HG02885 (cell line): ENCODE results near the gene TPPP3.
"Not testable (repeated sequence)": the region's sequence is repeated elsewhere in the genome, so short reads cannot be mapped to it uniquely, and the experiment has no call there.

ENCODE experiments used
- ATAC-seq: cut with Tn5 transposase; IDR thresholded peaks from one replicate; pipeline ENCODE4 v1.9.1; 2021; ENCODE audit warnings: mild to moderate bottlenecking; ENCODE audit not compliant: unreplicated experiment, poor library complexity

Gene TPPP3

DNA sequence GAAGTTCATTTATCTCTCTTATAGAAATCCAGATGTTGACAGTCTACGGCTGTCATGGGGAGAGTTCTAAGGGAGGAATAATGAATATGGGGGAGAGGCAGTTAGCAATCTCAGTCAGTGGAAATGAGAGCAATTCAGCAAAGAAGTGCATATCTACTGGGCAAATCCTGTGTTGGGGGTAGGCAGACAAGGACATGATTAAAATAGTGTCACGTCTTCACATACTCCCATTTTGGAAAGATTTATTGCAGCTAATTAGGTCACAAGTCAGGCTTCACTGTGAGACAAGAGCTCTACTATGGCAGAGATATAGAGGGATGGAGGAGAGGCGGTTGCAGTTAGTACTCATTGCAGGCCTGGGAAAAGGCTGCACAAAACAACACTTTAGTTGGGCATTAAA, 36.9 kb downstream of the TPPP3 start:
- no peak for ATAC-seq

GRCh38 chr16:67352463-67352862, 40.8 kb downstream of the TPPP3 start:
- not testable (repeated sequence) for ATAC-seq

- ATAC-seq, result no peak
Observed at GRCh38 chr16:67350324-67350723, 43.0 kb downstream of the TPPP3 start.

DNA sequence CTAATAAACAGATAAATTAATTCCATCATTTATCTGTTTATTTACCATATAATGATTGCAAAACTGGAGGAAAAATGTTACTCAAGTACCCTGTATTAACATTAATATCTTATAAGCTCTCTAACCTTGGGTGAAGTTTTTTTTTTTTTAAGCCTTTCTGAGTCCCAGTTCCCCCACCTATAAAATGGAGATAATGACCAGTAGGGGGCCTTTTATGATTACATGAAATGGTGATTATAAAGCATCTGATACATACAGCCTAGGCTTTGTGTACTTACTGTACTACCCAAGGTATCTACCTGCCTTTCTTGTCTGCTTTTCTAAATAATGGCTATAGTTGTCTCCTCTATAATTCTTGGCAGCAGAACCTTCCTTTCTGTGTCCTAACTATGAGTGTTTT, 44.1 kb downstream of the TPPP3 start:
- ATAC-seq, result no peak

DNA sequence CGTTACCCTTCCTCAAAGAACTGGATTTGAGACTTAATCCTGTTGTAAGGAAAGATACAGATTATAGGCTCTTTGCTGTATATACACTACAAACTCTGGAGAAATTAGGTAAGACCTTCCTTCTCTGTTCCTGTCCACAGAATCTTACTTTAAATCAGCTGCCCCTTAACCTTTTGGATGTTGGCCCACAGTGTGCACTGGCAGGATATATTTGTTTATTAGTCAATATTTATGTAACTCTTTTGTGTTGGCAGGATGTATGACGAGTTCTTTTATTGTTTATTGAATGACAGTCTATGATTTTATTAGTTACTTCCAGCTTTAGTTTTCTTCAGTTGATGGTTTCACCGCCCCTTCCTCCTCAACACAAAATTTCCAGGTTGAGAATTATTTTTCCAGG, 47.0 kb downstream of the TPPP3 start:
- ATAC-seq, result no peak

- ATAC-seq, result no peak
Observed at GRCh38 chr16:67345401-67345800, 47.9 kb downstream of the TPPP3 start.

DNA sequence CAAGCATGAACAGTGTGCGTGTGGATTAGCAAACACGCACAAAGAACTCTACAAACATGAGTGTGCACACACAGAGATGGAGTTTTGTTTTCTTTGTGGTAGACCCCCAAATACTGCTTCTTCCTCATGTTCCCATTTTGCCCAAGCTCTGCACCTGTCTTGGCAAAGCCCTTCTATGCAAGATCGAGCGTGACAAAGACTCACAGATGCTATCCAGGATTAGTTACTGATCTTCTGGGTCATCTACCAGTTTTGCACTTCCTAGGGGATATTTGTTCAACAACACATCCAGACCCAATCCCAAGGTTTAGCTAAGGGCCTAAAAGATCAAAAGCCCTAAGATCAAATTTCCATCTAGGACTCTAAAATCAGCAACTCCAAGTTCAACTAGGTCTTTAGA, 50.7 kb downstream of the TPPP3 start:
- ATAC-seq, result no peak

GRCh38 chr16:67341250-67341649, 52.0 kb downstream of the TPPP3 start:
- no peak for ATAC-seq
